ENCODE data around the gene EPHA7.

The EPHA7 gene

DNA sequence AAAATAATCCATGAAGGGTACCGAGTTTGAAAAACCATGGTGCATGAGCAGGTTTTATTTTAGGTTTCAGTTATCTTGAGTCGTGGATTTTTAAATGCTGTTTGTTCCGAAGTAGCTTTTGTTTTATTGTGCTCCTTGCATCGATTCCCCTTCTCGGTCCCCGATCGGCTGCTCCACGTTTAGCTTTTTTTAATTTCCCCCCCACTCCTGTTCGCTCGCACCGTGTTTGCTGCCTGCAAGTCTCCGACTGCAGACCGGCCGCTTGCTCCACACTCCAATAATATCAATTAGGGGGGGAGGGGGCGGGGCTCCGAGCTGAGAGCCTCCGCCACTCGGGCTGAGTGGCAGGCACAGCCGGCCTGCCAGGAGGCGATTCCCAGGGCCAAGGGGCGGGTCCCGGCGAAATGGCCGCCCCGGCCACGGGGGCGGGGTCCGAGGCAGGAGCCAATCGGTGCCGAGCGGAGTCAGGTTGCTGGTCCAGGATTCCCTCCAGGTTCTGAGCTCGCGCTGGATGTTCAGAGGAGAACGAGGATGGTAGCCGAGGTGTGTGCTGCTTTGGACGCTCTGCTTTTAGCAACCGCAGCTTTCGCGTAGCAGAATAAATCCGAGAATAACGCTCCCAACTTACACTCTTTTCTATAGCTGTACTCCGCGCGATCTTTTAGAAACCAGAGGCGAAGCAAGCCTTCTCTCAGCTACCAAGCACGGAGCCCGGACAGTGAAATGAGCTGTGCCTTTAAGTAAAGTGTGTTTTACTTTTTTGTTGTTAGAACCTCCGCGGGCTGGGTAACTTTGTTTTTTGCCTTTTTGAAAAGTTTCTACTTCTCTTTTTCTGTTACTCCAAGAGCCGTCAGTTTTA lies at the start of gene EPHA7:
TSS of gene EPHA7 (minus strand) at position 256 of the 859 bp plus-strand sequence. CDS start at position 38, 218 bp downstream.
- peak; percentile 50 for DNase-seq (ENCODE audit: low spot score)

- DNase-seq (ENCODE audit: low spot score): no peak
Observed at GRCh38 chr6:93468291-93468690, 48.9 kb upstream of the EPHA7 start.

DNA sequence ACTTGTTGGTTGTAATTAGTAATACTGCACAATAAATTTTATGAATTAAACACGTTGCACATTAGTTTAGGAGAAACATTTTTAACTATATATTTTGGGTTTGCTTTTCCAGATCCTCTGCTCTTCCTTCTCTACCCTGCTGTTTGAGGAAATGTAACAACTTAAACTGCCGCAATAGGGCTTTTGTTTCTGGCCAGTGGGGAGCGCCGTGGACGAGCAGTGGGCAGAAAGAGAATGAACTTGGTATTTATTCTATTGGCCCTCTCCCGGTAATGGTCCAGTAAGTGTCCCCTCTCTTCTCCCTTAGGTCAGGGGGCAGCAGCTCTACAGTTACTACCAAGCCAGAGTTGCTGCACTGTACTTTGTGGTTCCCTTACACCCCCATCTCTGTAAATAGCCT lies 35.2 kb upstream of the EPHA7 start:
- no peak for DNase-seq (ENCODE audit: low spot score)

DNA sequence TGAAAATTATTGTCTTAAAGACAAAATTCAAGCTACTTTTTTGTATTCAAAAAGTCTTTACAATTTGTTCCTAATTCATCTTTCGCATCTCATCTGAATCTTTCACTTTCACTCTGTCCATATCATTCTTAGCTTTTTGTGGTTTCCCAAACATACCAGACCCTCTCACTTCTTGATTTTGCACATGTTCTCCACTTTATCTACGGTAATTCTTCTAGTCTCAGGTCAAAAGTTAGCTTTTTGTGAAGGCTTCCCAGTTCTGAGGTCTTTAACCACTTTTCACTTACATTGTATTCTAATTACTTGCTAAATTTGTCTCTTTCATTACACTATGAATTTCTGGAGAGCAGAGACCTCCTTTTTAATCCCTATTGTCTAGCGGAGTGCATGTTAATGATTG lies 34.6 kb upstream of the EPHA7 start:
- DNase-seq (ENCODE audit: low spot score): no peak

GRCh38 chr6:93447874-93448273 lies 28.5 kb upstream of the EPHA7 start:
- DNase-seq (ENCODE audit: low spot score): no peak

GRCh38 chr6:93437491-93437890 lies 18.1 kb upstream of the EPHA7 start:
- no peak for DNase-seq (ENCODE audit: low spot score)

DNA sequence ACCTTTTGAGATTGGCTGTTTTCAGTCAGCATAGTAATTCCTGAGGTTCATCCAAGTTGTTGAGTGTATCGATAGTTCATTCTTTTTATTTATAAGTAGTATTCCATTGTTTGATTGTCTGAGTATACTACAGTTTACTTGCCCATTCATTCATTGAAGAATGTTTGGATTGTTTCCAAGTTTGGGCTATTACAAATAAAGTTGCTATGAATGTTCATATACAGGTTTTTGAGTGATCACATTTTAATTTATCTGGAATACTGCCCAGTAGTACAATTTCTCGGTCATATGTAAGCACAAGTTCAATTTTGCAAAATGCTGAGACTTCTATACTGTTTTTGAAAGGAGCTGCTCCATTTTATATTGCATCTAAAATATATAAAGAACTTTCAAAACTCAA lies 14.2 kb upstream of the EPHA7 start:
- DNase-seq (ENCODE audit: low spot score): no peak

DNA sequence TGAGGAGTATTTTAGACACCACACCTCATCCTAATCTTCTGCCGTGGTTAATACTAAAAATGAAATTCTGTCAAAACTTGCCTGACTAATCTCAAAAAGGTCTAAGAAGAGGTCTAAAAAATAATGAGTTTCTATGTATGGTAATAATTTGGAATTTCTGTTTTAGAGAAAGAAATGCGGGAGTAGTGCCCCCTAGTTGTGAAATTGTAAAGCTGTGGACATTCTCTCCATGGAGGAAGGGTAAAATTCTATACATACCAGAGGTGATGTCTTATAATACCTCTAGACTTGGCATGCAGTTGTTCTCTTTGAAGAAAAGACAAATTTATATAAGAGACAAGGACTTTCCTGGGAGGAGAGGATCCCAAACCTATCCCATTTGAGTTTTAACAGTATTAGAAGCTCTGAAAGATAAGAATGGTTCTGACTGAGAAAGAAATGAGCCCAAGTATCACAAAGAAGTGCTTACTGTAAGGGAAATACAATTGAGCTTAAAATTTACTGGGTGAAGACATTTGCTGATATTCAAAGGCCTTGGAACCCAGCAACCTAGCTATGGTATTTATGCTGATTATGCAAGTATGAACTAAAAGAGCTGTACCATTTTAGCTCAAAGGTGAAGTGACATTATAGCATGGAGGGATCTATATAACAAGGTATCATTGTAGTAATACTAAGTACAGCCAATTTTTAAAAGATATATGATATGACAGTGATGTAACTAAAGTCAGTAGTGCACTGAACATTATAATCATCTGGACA lies 5.1 kb upstream of the EPHA7 start:
- no peak for DNase-seq (ENCODE audit: low spot score)

DNA sequence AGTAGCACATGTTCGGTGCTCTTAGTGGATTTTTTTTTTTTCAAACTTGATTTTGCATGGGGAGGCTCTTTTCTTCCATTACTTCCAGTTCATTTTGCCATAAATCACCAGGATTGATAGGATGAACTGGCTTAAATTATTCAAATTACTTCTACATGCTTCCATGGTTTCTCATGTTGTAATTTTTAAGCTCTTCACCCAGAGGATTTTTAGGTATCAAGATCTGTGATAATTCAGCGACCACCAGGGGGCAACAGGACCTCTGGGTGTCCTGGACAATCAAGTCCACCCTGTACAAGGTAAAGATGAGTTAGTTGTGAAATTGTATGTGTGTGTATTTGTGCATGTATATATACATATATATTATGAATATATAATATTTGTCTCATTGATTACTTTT lies 4.2 kb upstream of the EPHA7 start:
- peak; percentile 24 for DNase-seq (ENCODE audit: low spot score)

GRCh38 chr6:93420163-93420795 lies 920 bp upstream of the EPHA7 start:
- no peak for DNase-seq (ENCODE audit: low spot score)

- DNase-seq (ENCODE audit: low spot score): no peak
Observed at GRCh38 chr6:93418408-93419303, 703 bp downstream of the EPHA7 start.

DNA sequence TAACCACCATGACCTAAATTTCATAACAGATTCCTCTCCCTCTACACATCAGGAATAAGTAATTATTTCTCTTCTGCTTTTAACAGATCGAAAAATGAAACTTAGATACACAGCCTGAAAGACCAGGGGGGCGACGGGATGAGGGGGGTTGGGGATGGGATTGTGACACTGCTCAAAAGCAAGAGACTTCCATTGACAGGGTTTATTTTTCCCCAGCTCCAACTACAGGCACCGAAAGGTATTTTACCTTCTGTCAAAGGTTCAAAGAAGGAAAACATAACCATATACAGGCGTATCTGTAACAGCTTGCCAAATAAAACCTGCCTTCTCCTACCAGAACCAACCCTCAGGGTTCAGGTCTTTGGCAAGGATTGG lies 1.3 kb downstream of the EPHA7 start:
- DNase-seq (ENCODE audit: low spot score): no peak

GRCh38 chr6:93417421-93418013 lies 1.8 kb downstream of the EPHA7 start:
- no peak for DNase-seq (ENCODE audit: low spot score)

- DNase-seq (ENCODE audit: low spot score): no peak
Observed at GRCh38 chr6:93416571-93417420, 2.6 kb downstream of the EPHA7 start.

DNA sequence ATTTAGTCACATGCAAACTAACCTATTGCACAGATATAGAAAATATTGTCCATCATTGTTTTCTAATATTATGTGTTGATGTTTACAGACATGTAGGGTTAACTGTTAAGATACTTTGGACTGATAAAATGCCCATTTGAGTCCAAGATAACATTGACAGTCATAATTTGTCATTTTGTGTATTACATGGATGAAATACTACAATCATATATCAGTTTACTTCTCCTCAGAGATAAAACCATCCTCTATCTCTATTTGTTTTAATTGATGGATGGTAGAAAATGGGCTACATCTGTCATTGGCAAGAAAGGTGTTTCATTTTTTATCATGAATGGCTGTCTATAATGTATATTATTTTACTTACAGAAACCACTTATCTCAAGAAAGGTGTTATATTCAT lies 6.2 kb downstream of the EPHA7 start:
- DNase-seq (ENCODE audit: low spot score): no peak

- DNase-seq (ENCODE audit: low spot score): no peak
Observed at GRCh38 chr6:93412452-93412851, 6.9 kb downstream of the EPHA7 start.

DNA sequence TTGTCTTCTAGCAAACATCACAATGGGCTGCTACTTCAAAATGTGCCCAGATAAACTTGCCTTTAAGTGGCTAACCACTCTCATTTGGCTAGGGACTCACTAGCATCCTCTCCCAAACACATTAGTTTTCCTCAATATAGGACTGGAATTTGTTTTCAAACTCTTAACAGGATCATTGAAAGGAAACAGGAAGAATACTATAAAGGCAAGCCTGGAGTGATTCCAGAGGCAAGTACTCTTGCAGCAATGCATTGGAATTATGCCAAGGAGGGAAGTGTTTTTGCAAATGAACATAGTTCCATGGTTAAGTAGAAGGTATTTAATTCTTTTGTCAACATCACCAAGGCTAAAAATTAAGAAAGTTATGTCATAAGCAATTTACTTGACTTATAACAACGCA lies 12.2 kb downstream of the EPHA7 start:
- DNase-seq (ENCODE audit: low spot score): no peak

- DNase-seq (ENCODE audit: low spot score): no peak
Observed at GRCh38 chr6:93403390-93403789, 16.0 kb downstream of the EPHA7 start.

DNA sequence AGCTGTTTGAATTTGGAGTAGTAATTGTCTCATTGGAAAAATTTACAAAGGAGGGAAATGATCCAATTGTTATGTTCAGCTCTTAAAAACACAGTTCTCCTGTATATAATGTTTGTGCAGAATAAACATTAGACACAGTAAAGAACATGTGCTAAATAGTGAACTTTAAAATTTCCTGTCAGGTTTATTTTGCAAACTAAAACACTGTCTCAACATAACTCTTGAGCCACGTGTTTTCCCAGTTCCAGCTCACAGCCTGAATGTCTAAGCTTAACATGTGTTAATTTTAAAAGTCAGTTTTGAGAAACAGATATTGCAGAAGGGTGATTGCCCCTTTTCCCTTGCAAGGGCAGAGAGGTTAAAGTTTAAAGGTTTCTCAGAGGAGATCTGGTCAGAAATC lies 20.6 kb downstream of the EPHA7 start:
- DNase-seq (ENCODE audit: low spot score): no peak

DNA sequence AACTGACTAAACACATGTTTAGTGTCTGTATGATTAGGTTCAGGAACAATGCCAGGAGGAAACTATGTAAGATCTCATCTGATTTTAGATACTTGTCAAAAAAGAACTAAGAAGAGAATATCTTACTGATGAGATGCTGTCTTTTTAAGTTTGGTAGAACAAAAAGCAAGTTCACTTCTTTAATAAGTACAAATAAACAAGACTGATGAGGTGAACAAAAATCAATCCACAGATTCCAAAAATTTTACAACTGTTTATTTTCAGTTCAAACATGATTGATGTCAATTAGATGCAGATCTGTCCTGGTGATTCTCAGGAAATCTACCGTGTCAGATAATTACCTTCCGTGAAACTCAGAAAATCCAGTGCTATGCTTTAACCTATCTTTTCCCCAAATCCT lies 24.9 kb downstream of the EPHA7 start:
- DNase-seq (ENCODE audit: low spot score): no peak
